Upper lobe of left lung (tissue), 6 donors: ENCODE results near the gene WSB2. TPM values are rescaled to one million over a fixed set of nuclear protein-coding genes. Genes with fewer than 3 reads are reported as not detected.

ENCODE experiments used
- ATAC-seq, 2 donors: fragments of 200-7000 bp; cut with Tn5 transposase; one replicate each; pipeline ENCODE4 v1.9.1; 2022; ENCODE audit warnings: mild to moderate bottlenecking in 2 of 2, moderate library complexity in 2 of 2; ENCODE audit not compliant: low FRiP score in 2 of 2
- DNase-seq, 2 donors: peaks; one replicate each; pipeline ENCODE4 v3.0.0-alpha.2; 2019 to 2020
- H3K27ac ChIP-seq, 4 donors: fragments of 200-600 bp; sonication (generic); one replicate each; pipeline ENCODE4 v1.5.1; 2016 to 2019
- H3K27me3 ChIP-seq, 4 donors: fragments of 200-600 bp; sonication (generic); one replicate each; pipeline ENCODE4 v1.5.1; 2017 to 2019
- H3K36me3 ChIP-seq, 4 donors: fragments of 200-600 bp; sonication (generic); one replicate each; pipeline ENCODE4 v1.5.1; 2016 to 2019
- H3K4me1 ChIP-seq, 4 donors: fragments of 200-600 bp; sonication (generic); one replicate each; pipeline ENCODE4 v1.5.1; 2018 to 2019
- H3K4me3 ChIP-seq, 4 donors: fragments of 200-600 bp; sonication (generic); one replicate each; pipeline ENCODE4 v1.5.1; 2017 to 2019; ENCODE audit warnings: mild to moderate bottlenecking in 2 of 4, moderate library complexity in 1 of 4
- H3K9me3 ChIP-seq, 4 donors: fragments of 200-600 bp; sonication (generic); one replicate each; pipeline ENCODE4 v1.5.1; 2018 to 2019
- EP300 ChIP-seq, 4 donors: sonication (generic); formaldehyde crosslinking; IDR thresholded peaks; one replicate each; pipeline ENCODE4 v1.5.1; 2017; ENCODE audit warnings: antibody characterized with exemption in 4 of 4, control low read depth in 2 of 4
- POLR2A ChIP-seq, 4 donors: fragments of 450-650 bp; IDR thresholded peaks; one replicate each; pipeline ENCODE4 v1.5.1; 2016 to 2017; ENCODE audit warnings: antibody characterized with exemption in 4 of 4, mild to moderate bottlenecking in 2 of 4
- POLR2AphosphoS5 ChIP-seq, 2 donors: sonication (generic); formaldehyde crosslinking; IDR thresholded peaks; one replicate each; pipeline ENCODE4 v1.5.1; 2017; ENCODE audit warnings: antibody characterized with exemption in 2 of 2
- WGBS, 2 donors: methylation state at CpG; one replicate each; pipeline ENCODE4 v1.1.5; 2017 to 2018; 5-methylcytosine and 5-hydroxymethylcytosine counted together
- total RNA-seq, 6 donors: library from RNA; depleted of rRNA in 4 of 6; stranded (reverse); fragments of >200 nt in 4 of 6; gene quantifications; one replicate each; pipeline versions ENCODE4 v1.1.0 to v1.2.1, GENCODE V29; 2016 to 2021
- TF ChIP-seq, protein P1 (sequence below), 6 experiments: fragments of 450-650 bp in 4 of 6; fragments of 200-600 bp in 2 of 6; sonication (generic) in 2 of 6; IDR thresholded peaks; one replicate each; pipeline ENCODE4 v1.5.1; 2016 to 2019; ENCODE audit warnings: antibody characterized with exemption in 6 of 6
- donor health status: DM: no; HTN: no; CAD: no; lungs with moderate emphysema.
- donor health status: DM: no; HTN: yes; CAD: no; lungs with severe emphysema.

The WSB2 gene
- total RNA-seq, 6 donors from 2014 or later: 46.1 to 112 (median 90.3) TPM

DNA sequence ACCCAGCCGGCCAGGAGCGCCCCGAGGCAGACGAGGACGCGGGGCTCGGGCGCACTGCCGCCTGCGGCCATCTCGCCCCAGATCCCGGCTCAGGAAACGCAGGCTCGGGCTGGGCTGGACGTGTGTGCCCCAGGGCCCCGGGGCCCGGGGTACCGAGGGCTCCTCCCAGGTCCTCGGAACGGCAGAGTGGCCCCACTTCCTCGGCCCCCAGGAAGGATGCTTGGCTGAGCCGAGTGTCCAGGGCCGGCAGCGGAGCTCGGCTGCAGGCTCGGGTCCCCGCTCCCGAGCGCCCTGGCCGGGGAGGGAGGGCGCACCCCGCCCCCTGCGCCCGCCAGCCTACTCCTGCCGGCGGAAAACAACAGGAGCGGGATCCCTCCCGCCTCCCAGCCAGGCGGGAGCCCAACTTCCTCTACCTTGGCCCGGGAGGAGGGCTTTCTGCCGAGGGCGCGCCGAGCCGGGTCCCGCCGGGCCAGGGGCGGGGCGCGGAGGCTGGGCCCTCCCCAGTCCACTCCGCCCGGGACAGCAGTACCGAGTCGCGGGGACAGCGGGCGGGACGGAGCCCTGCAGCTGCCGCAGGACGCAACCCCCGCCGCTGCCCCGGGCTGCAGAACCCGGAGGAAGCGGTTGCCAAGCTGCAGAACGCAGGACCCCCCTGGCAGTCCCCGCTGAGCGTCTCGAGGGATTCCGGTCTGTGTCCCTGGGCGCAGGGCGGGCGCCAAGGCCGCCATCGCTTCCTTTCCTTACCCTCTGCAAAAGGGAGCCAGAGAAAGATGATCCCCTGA, 42.8 kb upstream of the WSB2 start, which contains the start of gene VSIG10:
Gene VSIG10 (minus strand): TSS at position 411 of the 782 bp plus-strand sequence. CDS start 340 bp downstream, at position 71.
- TF ChIP-seq POLR2AphosphoS5 (IDR thresholded peaks at IDR 0.05) (peak; percentile 28 to 56), POLR2A (IDR thresholded peaks at IDR 0.05) (peak in 3 of 4 donors; percentile 45 to 94 (median 75)), EP300 (IDR thresholded peaks at IDR 0.05) (no peak)
- TF ChIP-seq, protein P1, sequence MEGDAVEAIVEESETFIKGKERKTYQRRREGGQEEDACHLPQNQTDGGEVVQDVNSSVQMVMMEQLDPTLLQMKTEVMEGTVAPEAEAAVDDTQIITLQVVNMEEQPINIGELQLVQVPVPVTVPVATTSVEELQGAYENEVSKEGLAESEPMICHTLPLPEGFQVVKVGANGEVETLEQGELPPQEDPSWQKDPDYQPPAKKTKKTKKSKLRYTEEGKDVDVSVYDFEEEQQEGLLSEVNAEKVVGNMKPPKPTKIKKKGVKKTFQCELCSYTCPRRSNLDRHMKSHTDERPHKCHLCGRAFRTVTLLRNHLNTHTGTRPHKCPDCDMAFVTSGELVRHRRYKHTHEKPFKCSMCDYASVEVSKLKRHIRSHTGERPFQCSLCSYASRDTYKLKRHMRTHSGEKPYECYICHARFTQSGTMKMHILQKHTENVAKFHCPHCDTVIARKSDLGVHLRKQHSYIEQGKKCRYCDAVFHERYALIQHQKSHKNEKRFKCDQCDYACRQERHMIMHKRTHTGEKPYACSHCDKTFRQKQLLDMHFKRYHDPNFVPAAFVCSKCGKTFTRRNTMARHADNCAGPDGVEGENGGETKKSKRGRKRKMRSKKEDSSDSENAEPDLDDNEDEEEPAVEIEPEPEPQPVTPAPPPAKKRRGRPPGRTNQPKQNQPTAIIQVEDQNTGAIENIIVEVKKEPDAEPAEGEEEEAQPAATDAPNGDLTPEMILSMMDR (IDR thresholded peaks at IDR 0.05): no peak
- Histone ChIP-seq H3K36me3 (no peaks in the 10 kb centered on the region), H3K4me1 (peaks cover 15 to 32% (median 20%) of the 10 kb centered on the region in 4 donors), H3K4me3 (peak within 1 kb of the TSS; percentile 85 to 93 (median 89)), H3K27me3 (no peaks in the 10 kb centered on the region), H3K9me3 (no peaks in the 10 kb centered on the region), H3K27ac (peak within 1 kb of the TSS; percentile 77 to 89 (median 87))
- peak; percentile 89 to 93 for DNase-seq
- peak; percentile 94 to 96 for ATAC-seq
- WGBS, 2 donors: 0% methylated on average over 48 of the region's 75 CpGs; no CpG with 5 or more reads in 1 of the 2 donors

GRCh38 chr12:118103201-118103600, 42.2 kb upstream of the WSB2 start:
- ATAC-seq (peak in 1 of 2 donors; percentile 38), DNase-seq (peak in 1 of 2 donors; percentile 24)
- WGBS, 2 donors: 1% methylated on average over 21 to 29 of the region's 32 CpGs
- H3K36me3 ChIP-seq: no peaks in the 10 kb centered on the region
- no peaks in the 10 kb centered on the region for H3K27me3 ChIP-seq
- H3K4me3 ChIP-seq: peak overlapping the region; percentile 85 to 93 (median 89)
- peak overlapping the region; percentile 77 to 89 (median 87) for H3K27ac ChIP-seq
- peaks cover 15 to 32% (median 20%) of the 10 kb centered on the region in 4 donors for H3K4me1 ChIP-seq
- TF ChIP-seq EP300 (IDR thresholded peaks at IDR 0.05) (no peak), POLR2A (IDR thresholded peaks at IDR 0.05) (no peak), POLR2AphosphoS5 (IDR thresholded peaks at IDR 0.05) (no peak)
- TF ChIP-seq, protein P1 (IDR thresholded peaks at IDR 0.05): no peak
- H3K9me3 ChIP-seq: no peaks in the 10 kb centered on the region

GRCh38 chr12:118102609-118103008, 41.6 kb upstream of the WSB2 start:
- TF ChIP-seq, protein P1 (IDR thresholded peaks at IDR 0.05): no peak
- no peak for TF ChIP-seq EP300 (IDR thresholded peaks at IDR 0.05)
- no peak for TF ChIP-seq POLR2A (IDR thresholded peaks at IDR 0.05)
- TF ChIP-seq POLR2AphosphoS5 (IDR thresholded peaks at IDR 0.05): no peak
- ATAC-seq (no peak), DNase-seq (no peak)
- Histone ChIP-seq H3K27me3 (no peaks in the 10 kb centered on the region), H3K27ac (peak overlapping the region in 3 of 4 donors; percentile 77 to 89 (median 87)), H3K4me3 (peak overlapping the region in 3 of 4 donors; percentile 85 to 93 (median 91)), H3K9me3 (no peaks in the 10 kb centered on the region), H3K36me3 (no peaks in the 10 kb centered on the region), H3K4me1 (peaks cover 15 to 32% (median 20%) of the 10 kb centered on the region in 4 donors)
- WGBS, 2 donors: 15 to 23% methylated on average over 5 of the region's 5 CpGs

DNA sequence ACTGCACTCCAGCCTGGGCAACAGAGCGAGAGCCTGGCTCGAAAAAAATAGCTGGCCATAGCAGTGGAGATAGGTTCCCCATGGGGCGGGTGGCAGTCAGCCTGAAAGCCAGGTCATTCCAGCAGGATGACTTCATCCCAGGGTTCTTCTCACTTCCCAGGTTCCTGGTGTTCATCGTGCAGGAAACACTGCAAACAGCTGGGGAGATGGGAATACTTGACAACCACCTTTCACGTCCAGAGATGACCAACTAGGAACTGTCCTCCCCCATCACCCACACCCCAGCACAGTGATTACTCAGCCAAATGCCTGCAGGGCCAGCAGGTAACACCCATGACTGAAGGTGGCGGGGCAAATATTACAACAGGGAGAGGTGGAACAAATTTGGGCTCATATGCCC, 41.1 kb upstream of the WSB2 start:
- TF ChIP-seq POLR2AphosphoS5 (IDR thresholded peaks at IDR 0.05) (no peak), POLR2A (IDR thresholded peaks at IDR 0.05) (no peak), EP300 (IDR thresholded peaks at IDR 0.05) (no peak)
- TF ChIP-seq, protein P1 (IDR thresholded peaks at IDR 0.05): no peak
- DNase-seq: no peak

More for the DNA sequence above, 41.1 kb upstream of the WSB2 start:
- 76 to 93% methylated on average over 4 to 6 of the region's 6 CpGs for WGBS, 2 donors
- H3K4me1 ChIP-seq: peaks cover 15 to 32% (median 20%) of the 10 kb centered on the region in 4 donors
- ATAC-seq: no peak
- peak overlapping the region in 2 of 4 donors; percentile 91 to 93 for H3K4me3 ChIP-seq
- H3K36me3 ChIP-seq: no peaks in the 10 kb centered on the region
- peak overlapping the region in 3 of 4 donors; percentile 4 to 18 (median 11) for H3K27ac ChIP-seq
- no peaks in the 10 kb centered on the region for H3K9me3 ChIP-seq
- H3K27me3 ChIP-seq: no peaks in the 10 kb centered on the region
